ENCODE results near the gene PRPF38B.
"Not testable (repeated sequence)": the region's sequence is repeated elsewhere in the genome, so short reads cannot be mapped to it uniquely, and the experiment has no call there.

The PRPF38B gene

DNA sequence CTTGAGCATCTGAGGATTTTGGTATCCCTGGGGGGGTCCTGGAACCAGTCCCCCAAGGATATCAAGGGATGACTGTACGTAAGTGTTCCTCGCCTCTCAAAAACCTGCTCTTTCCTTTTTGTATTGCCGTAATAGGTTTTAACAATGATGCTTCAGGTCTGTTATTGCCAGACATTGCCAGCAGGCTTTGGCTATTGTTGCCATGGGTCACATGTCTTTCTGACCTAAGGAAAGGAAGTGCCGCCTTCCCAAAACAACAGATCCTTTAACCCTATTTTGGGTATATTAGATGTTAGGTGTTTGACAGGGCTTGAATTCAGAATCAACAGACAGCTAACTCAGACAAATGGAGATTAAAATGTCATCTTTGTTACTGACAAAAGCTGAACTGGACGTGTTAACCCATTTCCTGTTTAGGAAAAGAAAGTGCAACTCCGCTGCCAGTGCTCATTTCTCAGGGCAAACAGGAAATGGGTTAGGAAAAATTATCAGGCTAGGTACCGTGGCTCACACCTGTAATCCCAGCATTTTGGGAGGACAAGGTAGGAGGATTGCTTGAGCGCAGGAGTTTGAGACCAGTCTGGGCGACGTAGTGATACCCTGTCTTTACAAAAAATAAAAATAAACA is 12.4 kb upstream of the PRPF38B start:
- DNase-seq: no peak

- not testable (repeated sequence) for DNase-seq
These were observed 10.4 kb upstream of the PRPF38B start for GRCh38 chr1:108681701-108682100.

GRCh38 chr1:108685529-108685928 is 6.6 kb upstream of the PRPF38B start:
- no peak for DNase-seq

- no peak for DNase-seq
These were observed 5.3 kb upstream of the PRPF38B start for GRCh38 chr1:108686614-108687313.

GRCh38 chr1:108691128-108691941 is 775 bp upstream of the PRPF38B start:
- no peak for DNase-seq

DNA sequence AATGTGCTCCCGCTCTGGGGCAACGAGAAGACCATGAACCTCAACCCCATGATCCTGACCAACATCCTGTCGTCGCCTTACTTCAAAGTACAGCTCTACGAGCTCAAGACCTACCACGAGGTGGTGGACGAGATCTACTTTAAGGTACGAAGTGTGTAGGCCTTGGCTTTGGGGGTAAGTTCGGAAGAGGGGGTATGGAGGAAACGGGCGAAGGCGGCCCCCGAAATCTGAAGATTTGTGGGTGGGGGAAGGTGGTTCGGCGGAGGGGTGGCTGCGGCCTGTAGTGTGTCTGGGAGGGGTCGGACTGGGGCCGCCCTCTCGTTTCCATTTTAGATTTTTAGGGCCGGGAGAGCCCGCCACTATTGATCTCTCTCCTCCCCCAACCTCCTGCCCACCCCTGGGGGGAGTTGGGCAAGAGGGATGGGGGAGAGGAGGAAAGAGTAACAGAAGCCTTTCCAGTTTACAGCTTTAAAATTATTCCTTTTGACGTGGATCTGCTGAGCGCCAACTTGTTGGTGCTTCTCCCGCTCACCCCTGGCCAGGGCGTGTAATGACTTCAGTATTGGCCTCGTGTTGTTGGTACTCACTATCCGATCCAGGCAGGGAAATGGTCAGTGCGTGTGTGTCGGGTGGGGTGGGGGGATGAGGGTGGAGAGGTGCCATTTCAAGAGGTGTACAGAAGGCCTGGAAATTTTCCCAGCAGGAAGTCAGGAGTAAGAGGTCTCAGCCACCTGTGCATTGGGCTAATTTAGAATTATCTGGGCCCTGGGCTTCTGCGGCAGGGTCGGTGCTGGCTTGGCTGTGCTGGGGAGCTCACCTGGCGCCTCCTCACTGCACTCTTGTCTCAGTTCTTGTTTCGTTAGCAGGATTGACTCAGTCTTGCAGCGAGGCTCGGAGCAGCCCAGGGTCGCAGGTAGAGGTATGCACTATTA is 880 bp downstream of the PRPF38B start:
- peak in 18 of 51 donors; percentile 23 to 92 (median 60) for DNase-seq

DNA sequence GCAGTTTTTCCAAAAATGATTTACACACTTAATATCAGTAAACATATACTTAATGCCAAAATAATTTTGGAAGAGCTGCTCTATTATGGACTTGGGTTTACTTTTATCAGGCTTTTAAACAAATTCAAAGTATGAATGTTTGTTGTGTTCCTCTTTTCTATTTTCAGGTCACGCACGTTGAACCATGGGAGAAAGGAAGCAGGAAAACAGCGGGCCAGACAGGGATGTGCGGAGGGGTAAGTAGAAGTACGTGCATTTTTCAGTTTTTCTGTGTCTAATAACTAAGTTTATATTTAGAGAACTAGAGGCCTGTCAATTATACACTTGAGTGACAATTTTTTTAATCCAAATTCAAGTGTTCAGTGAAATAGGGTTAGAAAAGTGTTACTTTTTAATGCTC is 3.4 kb downstream of the PRPF38B start:
- no peak for DNase-seq

DNA sequence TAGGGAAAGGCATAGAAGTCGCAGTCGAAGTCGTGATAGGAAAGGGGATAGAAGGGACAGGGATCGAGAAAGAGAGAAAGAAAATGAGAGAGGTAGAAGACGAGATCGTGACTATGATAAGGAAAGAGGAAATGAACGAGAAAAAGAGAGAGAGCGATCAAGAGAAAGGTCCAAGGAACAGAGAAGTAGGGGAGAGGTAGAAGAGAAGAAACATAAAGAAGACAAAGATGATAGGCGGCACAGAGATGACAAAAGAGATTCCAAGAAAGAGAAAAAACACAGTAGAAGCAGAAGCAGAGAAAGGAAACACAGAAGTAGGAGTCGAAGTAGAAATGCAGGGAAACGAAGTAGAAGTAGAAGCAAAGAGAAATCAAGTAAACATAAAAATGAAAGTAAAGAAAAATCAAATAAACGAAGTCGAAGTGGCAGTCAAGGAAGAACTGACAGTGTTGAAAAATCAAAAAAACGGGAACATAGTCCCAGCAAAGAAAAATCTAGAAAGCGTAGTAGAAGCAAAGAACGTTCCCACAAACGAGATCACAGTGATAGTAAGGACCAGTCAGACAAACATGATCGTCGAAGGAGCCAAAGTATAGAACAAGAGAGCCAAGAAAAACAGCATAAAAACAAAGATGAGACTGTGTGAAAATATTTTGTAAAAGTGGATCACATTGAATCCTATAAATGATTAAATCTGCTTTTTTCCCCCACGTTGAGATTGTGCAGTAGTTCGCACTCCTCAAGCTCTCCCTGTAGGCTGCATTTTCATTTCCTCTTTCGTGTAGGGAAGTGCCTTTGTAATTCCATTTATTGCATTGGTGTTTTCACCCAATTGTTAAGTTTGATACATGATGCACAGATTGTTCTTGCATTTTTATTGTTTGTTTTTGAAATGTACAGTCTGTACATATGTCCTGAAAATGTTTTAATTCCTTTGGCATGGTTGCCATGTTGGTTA is 7.5 kb downstream of the PRPF38B start:
- DNase-seq: no peak

DNA sequence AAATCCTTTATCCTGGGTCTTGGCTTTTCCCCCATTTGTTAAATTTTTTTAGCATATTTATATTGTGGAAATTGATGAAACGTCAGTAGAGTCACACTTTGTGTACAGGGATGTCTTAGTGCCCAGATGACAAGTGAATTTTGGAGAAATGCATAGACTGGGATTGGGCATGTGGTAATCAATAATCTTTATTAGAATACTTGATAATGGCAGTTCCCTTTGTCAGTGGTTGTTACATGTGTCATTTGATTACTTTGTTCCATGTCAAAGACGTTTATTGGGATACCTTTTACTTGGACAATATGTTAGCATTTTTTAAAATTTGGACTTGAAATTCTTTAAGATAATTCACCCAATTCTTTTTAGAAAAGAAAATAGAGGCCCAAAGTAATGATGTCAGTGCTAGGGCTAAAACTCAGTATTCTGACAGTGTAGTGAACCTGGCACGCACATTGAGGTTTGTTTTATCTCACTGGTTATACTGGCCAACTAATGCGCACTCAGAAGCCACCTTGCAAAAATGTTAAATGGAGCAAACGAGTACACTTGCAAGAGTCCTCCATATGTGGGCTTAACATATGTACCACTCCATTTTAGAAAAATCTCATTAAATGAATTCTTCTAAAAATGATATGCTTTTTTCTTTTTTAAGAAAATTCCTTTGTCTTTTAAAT is 9.2 kb downstream of the PRPF38B start:
- DNase-seq: no peak

- not testable (repeated sequence) for DNase-seq
These were observed 10.0 kb downstream of the PRPF38B start for GRCh38 chr1:108702109-108702508.

DNA sequence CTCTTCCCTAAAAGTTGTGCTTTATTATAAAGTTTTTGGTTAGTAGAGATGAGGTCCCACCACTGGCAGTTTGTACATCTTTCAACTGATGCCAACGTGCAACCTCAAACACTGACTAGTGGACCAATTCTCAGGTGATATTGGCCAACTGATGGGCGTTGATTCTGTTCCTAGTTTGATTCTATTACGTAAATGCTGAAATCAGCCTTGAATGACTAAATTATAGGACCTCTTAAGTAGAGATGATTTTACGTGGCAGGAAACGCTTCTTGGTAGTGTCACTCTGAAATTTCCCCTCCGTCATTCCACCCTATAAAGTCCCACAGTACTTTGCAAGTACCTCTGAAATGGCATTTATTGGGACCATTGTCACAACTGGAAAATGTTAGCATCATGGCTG is 11.8 kb downstream of the PRPF38B start:
- no peak for DNase-seq

DNA sequence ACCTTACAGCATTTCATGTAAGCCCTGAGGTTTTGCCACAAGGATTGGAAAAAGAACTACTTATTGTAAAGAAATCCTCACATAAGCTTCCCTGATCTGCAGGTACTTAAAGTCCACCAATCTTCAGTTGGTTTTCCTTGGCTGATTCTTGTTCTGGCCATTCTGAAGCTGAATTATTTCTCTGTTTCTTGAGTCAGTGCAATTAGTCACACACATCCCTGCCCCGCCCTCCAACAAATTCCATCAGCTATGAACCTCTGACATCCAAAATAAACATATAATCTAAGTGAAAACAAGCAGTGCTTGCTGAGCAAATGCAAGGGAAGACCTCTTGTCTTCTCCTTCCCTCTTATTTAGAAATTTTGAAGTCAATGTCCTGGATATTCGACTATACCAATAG is 12.4 kb downstream of the PRPF38B start:
- no peak for DNase-seq

DNA sequence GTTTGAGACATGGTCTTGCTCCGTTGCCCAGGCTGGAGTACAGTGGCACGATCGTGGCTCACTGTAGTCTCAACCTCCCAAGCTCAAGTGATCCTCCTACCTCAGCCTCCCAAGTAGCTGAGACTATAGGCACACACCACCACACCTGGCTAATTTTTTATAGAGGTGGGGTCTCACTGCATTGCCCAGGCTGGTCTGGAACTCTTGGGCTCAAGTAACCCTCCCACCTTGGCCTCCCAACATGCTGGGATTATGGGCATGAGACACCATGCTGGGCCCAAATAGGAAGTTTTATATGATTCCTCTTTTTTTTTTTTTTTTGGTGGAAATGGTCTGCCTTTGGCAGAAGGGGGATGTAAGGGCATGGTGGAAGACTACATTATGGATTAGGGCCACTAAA is 14.5 kb downstream of the PRPF38B start:
- no peak for DNase-seq

- no peak for DNase-seq
These were observed 16.9 kb downstream of the PRPF38B start for GRCh38 chr1:108708691-108709660.

DNA sequence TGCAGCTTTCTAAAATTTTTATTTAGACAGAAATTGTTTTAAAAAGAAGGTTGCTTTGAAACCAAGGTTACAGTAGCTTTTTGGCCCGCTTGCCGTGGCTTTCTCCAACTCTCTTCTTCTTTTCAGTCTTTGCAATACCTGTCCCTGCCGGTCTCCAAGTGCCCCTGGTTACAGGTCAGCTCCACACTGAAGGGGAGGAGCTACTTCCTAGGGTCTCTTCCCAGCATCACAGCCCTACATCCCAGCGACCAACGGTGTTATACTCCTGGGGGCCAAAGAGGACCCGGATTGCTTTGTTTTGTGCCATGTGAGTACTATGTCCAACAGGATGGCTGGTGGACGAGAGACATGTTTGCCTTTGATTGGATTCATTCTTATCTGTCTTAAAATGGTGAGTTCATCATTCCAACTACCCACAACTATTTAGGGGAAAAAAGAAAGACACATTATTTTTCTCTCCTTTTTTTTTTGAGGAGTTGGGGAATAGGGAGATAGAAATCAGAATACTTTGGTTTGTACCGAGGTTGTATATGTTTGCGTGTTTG is 20.6 kb downstream of the PRPF38B start, which contains the start of gene FNDC7:
Gene FNDC7, plus strand, starts transcription at position 303 of the 545 bp plus-strand sequence. Its CDS starts 26 bp downstream, at position 329.
- DNase-seq: no peak

GRCh38 chr1:108715932-108716331 is 23.8 kb downstream of the PRPF38B start:
- DNase-seq: no peak

- DNase-seq: peak in 2 of 51 donors; percentile 12 to 21
These were observed 24.5 kb downstream of the PRPF38B start for GRCh38 chr1:108716437-108717230.

Measured in hypothalamus (tissue), 51 donors.